OCI-LY1 (cell line): ENCODE measurements around the gene GNAO1.

Experiments used
- CTCF ChIP-seq: fragments of 200-600 bp; sonication (generic), shearing (Covaris generic); IDR thresholded peaks from 2 replicates; pipeline ENCODE4 v1.5.1; 2017; ENCODE audit warnings: mild to moderate bottlenecking, antibody characterized with exemption, low read length, moderate library complexity, mixed read lengths
- EZH2 ChIP-seq: fragments of 200-600 bp; sonication (generic), shearing (Covaris generic); IDR thresholded peaks from 2 replicates; pipeline ENCODE4 v1.8.0; 2017; ENCODE audit warnings: borderline replicate concordance, mixed run types, mild to moderate bottlenecking, antibody characterized with exemption, low read length, moderate library complexity, mixed read lengths

GRCh38 chr16:56257239-56257638, 66.0 kb downstream of the GNAO1 start:
- TF ChIP-seq CTCF: no peak
- no peak for TF ChIP-seq EZH2
